Fibroblast of the aortic adventitia (primary cell): Measurements from ENCODE around the gene PRLR. TPM values are rescaled to one million over a fixed set of nuclear protein-coding genes. Genes with fewer than 3 reads are reported as not detected.

Experiments
- DNase-seq: peaks from one replicate; pipeline ENCODE4 v3.0.0-alpha.2; 2010; ENCODE audit warnings: low read depth
- H3K4me3 ChIP-seq: 2 replicates; pipeline ENCODE4 v1.5.1; 2011; ENCODE audit warnings: low read depth, mild to moderate bottlenecking, control low read depth, low read length, moderate library complexity
- CTCF ChIP-seq: IDR thresholded peaks from 2 replicates; pipeline ENCODE4 v1.5.1; 2011; ENCODE audit warnings: mild to moderate bottlenecking, low read length, control low read depth, inconsistent platforms; ENCODE audit not compliant: insufficient read depth
- total RNA-seq: library from RNA; depleted of rRNA; stranded (reverse); fragments of >200 nt; gene quantifications from 2 replicates; pipeline ENCODE4 v1.2.3, GENCODE V29; 2012; ENCODE audit warnings: low replicate concordance

The PRLR gene
- total RNA-seq, 1 donor: 0.63 TPM

DNA sequence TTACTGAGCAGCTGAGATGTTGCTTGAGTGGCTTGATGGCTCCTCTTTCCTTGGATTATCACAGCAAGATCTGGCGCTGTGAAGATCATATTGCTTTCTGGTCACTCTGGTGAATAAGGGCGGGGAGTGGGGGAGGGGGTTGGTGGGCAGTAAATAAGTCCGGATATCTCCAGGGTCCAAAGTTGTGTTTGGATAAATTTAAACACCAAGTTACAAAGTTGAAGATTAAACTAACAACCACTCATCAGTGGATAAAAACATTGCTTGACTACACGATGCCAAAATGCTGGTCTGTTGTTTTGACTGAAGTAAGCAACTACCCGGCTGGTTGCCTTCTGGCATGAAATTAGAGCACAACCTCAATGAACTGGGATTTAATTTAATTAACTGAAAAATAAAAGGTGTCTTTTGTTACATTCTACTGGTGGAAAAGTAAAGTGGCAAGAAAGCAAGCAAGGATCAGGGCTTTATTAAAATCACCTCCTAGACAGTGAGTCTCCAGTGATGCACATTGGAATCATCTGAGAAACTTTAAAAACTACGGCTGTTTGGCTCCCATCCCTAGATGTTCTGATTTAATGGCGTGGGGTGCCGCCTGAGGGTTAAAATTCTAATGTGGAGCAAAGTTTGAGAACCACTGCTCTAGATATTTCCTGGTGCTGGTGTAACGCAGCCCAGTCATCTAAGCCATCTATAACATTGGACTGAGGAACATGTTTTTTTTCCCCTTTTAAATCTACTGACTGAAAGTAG lies 95.8 kb downstream of the PRLR start:
- TF ChIP-seq CTCF: no peak
- H3K4me3 ChIP-seq: no peak overlapping the region
- no peak for DNase-seq

GRCh38 chr5:35133186-35133585 lies 97.1 kb downstream of the PRLR start:
- H3K4me3 ChIP-seq: no peak overlapping the region
- no peak for DNase-seq
- TF ChIP-seq CTCF: no peak

- no peak for DNase-seq
- H3K4me3 ChIP-seq: no peak overlapping the region
- TF ChIP-seq CTCF: no peak
These were observed 98.6 kb downstream of the PRLR start for GRCh38 chr5:35131723-35132122.

- no peak overlapping the region for H3K4me3 ChIP-seq
- no peak for TF ChIP-seq CTCF
- no peak for DNase-seq
These were observed 100.3 kb downstream of the PRLR start for GRCh38 chr5:35129921-35130485.

DNA sequence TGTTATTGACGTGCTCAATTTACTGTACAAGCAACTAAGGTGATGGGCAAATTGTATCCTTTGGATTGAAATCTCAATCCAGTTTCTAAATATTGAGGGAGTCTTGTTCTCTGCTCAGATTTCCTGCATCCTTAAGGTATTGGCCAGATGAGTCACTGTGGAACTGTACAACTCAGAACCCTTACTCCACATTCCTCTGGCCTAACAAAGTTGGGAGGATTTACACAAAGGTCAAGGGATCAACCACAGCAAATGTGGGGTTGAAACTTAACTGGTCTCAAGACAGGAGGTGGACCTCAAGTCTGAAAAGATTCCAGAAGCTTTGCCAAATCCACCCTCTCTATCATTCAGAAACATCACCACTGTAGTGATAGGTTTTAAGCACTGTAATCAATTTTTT lies 101.0 kb downstream of the PRLR start:
- no peak overlapping the region for H3K4me3 ChIP-seq
- no peak for TF ChIP-seq CTCF
- no peak for DNase-seq

- DNase-seq: no peak
- no peak for TF ChIP-seq CTCF
- H3K4me3 ChIP-seq: no peak overlapping the region
These were observed 103.3 kb downstream of the PRLR start for GRCh38 chr5:35127006-35127405.

GRCh38 chr5:35125746-35126145 lies 104.5 kb downstream of the PRLR start:
- TF ChIP-seq CTCF: no peak
- no peak for DNase-seq
- H3K4me3 ChIP-seq: no peak overlapping the region
